HG03139 (cell line): ENCODE data around the gene P2RX2.

ENCODE experiments used
- ATAC-seq: cut with Tn5 transposase; IDR thresholded peaks from one replicate; pipeline ENCODE4 v1.9.1; 2021; ENCODE audit not compliant: unreplicated experiment

P2RX2 gene

GRCh38 chr12:132602572-132603239 lies 15.9 kb upstream of the P2RX2 start:
- no peak for ATAC-seq

- ATAC-seq, result no peak
Observed at GRCh38 chr12:132603240-132604150, 15.1 kb upstream of the P2RX2 start.

DNA sequence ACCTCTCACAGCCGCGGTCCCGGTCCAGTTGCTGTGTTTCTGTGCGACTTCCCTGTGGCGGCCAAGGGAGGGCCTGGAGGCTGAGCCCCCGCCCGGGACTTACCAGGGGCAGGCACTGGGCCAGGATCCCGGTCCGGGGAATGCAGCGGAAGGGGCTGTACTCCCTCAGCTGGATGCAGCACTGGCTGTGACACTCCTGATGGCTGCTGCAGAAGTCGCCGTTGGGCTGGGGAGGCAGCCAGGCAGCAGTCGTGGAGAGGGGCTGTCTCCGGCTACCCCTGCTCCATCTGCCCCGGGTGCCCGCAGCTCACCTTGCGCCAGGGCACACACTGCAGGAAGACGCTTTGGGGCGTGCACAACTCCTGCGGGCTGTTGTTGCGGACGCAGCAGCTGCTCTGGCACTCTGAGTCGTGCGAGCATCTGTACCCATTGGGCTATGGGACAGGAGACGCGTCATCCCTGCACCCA lies 14.4 kb upstream of the P2RX2 start:
- ATAC-seq, result no peak

DNA sequence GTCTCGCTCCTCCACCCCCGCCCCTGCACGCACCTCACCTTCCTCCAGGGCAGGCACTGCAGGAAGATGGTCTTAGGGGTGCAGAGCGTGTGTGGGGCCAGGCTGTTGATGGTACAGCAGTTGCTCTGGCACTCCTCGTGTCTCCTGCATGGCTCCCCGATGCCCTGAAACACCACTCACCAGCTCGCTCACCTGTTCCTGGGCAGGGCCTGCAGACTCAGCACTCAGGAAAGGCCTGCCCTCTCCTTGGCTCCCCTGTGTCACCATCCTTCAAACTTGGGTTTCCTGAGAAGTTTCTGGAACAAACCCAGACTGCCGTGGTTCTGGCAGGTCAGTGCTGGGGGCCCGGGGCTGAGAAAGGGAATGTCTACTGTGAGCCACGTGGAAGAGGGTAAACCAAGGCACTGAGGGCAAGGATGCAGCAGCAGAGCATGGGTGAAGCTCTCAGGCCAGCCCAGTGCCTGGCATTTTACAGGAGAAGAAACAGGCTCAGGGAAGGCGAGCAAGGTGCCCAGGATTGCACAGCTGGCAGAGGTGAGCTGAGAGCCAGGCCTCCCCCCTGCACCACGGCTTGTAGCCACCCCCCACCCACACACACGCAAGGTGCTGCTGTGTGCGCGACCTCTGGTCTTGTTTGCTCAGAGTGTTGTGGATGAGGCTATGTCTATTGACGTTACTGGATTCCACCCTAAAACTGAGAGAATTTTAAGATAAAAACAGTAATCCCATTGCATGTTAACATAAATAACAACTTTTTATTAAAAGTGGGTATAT lies 13.7 kb upstream of the P2RX2 start:
- ATAC-seq, result no peak

- no peak for ATAC-seq
Observed at GRCh38 chr12:132605892-132606291, 12.7 kb upstream of the P2RX2 start.

DNA sequence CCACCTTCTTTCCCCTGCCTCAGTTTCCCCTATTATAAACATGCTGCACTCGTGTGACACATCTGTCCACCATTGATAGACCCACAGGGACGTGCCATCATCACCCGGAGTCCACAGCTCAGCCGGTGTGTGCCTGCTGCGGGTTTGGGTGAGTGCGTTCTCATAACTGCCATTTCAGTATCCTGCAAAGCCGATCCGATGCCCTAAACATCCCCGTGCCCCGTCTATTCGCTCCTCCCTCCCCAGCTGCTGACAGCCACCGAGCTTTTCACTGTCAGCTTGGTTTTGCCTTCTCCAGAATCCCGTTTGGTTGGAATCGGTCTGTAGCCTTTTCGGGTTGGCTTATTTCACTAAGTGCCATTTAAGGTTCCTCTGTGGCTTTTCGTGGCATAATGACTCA lies 12.1 kb upstream of the P2RX2 start:
- no peak for ATAC-seq

DNA sequence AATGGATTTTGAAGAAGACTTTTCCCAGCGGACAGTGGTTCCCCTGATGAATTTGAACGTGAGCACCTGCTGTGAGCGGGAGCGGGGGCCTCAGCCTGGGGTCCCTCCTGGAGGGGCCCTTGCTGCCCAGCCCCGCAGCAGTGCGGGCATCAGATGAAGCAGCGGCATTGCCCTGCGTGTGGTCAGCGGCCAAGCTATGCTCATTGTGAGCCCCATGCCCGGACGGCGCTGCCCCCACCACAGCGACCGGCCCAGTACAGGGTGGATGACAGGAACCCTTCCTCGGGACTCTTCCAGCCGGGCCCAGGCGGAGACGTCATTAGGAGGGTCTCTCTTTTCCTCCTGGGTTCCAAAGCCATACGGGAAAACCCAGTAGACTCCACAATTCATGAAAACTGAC lies 11.6 kb upstream of the P2RX2 start:
- no peak for ATAC-seq

DNA sequence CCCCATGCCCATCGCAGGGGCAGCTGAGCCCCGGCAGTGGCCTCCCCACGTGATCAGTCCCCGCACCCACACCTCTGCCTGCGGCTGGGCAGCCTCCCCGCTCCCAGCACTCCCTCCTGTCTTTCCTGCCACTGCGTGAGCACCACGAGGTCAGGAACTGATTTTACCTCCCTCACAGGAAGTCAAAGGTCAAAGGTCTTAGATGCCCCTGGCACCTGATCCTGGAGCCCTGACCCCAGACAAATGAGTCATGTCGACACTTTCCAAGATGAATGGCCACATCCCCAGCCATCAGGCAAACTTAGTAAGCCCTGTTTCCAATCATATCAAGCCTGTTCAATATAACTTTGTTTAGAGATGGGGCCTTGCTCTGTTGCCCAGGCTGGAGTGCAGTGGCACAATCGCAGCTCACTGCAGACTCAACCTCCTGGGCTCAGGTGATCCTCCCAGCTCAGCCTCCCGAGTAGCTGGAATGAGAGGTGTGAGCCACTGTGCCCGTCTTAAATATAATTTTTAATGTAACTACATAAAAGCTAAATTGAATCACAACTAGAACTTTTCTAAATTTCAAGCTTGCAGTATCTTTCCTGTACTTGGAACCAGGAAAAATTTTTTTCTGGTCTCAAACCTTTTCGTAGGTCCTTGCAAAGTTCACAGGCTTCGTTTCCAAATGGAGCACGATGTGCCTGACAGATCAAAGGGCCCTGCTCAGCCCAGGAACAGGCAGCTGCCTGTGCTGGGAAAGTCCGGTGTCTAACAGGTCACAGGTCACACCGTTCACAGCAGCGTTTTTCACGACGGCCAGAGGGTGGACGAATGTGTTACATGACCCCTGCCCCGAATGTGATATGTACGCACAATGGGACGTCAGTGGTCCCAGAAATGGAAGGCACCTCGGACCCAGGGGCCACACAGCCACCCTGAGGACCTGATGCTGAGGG lies 10.1 kb upstream of the P2RX2 start:
- no peak for ATAC-seq

DNA sequence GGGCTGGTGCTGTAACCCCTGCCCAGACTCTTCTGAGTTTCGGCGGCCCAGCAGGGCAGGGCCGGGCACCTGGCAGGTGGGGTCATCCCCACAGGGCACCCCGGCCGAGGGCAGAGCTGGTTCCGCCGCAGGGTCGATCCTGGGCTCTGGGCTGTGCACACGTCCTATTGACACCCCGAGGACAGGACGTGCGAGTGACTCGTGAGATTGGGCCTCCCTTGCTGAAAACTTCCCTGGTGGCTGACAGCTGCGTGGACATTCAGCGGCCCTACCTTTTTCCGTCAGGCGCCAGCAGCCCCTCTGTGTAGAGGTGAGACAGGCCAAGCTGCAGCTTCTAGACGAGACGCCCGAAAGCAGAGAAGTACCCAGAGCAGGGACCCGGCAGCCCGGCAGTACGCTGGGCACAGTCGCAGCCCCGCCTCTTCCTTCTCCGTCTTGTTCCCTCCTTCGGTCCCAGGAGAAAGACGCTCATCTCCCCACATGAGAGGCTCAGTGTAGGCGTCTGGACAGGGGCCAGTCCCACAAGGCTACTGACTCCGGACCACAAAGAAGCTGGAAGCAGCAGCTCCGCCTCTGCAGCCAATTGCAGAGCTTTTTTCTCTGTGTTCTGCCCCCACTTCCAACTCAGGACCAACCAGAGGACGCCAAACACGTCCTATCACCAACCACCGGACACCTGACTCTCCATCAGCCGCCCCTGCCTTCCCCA lies 8.4 kb upstream of the P2RX2 start, which contains the start of gene LRCOL1:
Gene LRCOL1 (minus strand): TSS at position 532 of the 709 bp plus-strand sequence. CDS start 4,331 bp downstream, outside the sequence.
- no peak for ATAC-seq

GRCh38 chr12:132610866-132611602 lies 7.5 kb upstream of the P2RX2 start:
- no peak for ATAC-seq

GRCh38 chr12:132611620-132612019 lies 7.0 kb upstream of the P2RX2 start:
- no peak for ATAC-seq

GRCh38 chr12:132614029-132614428 lies 4.5 kb upstream of the P2RX2 start:
- ATAC-seq, result no peak

GRCh38 chr12:132614861-132615578 lies 3.6 kb upstream of the P2RX2 start:
- ATAC-seq, result no peak

- no peak for ATAC-seq
Observed at GRCh38 chr12:132615579-132616038, 3.0 kb upstream of the P2RX2 start.

- no peak for ATAC-seq
Observed at GRCh38 chr12:132617135-132617701, 1.4 kb upstream of the P2RX2 start.

DNA sequence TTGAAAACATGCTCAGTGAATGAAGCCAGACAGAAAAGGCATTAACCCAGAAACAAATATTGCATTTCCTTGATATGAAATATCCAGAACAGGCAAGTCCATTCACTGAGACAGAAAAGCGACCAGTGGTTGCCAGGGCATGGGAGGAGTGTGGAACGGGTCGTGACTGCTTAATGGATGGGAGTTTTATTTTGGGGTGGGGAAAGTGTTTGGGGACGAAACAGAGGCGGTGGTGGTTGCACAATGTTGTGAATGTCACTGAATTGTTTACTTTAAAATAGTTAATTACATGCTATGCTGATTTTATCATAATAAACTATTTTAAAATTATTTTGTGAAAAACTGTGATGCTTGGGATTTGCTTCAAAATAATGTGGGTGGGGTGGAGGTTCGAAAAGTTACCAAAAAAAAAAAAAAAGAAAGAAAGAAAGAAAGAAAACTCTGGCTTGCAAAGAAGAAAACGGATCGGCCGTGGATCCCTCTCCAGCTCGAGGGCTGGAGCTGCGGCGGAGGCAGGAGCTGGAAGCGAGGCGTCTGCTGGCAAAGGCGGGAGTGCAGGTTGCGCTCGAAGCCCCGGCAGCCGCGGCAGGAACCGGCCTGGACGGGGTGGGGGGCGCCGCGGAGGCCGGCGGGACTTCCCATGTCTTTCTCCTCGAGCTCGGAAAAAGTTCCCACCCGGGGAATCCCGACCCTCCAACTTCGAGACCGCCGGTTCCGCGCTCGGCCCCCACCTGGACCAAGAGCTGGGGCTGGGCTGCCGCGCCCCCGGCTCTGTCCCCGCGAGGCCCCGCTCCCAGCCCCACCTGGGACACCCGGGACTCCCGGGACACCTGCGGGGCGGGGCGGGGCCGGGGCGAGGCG lies 524 bp upstream of the P2RX2 start:
- ATAC-seq, result no peak

DNA sequence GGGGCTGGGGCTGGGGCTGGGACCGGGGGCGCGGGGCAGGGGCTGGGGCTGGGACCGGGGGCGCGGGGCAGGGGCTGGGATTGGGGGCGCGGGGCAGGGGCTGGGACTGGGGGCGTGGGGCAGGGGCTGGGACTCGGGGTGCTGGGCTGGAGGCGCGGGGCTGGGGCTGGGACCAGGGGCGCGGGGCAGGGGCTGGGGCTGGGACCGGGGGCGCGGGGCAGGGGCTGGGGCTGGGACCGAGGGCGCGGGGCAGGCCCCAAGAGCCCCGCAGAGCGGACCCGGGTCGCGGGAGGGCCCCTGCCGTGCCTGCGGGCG lies 452 bp downstream of the P2RX2 start:
- no peak for ATAC-seq
